ENCODE results near the gene KCNK2.

- TF ChIP-seq EZH2 (IDR thresholded peaks at IDR 0.05) (no peak), POLR2AphosphoS5 (IDR thresholded peaks at IDR 0.05; ENCODE audit: borderline replicate concordance, low read depth, low read length) (no peak), FOXP2 (optimal IDR thresholded peaks at IDR 0.05; ENCODE audit: control extremely low read depth, extremely low read length, insufficient read depth) (no peak)
These were observed at the start of gene KCNK2 for GRCh38 chr1:215082532-215083382.

All from SK-N-MC (cell line).